ENCODE results near the gene CNN2.

DNA sequence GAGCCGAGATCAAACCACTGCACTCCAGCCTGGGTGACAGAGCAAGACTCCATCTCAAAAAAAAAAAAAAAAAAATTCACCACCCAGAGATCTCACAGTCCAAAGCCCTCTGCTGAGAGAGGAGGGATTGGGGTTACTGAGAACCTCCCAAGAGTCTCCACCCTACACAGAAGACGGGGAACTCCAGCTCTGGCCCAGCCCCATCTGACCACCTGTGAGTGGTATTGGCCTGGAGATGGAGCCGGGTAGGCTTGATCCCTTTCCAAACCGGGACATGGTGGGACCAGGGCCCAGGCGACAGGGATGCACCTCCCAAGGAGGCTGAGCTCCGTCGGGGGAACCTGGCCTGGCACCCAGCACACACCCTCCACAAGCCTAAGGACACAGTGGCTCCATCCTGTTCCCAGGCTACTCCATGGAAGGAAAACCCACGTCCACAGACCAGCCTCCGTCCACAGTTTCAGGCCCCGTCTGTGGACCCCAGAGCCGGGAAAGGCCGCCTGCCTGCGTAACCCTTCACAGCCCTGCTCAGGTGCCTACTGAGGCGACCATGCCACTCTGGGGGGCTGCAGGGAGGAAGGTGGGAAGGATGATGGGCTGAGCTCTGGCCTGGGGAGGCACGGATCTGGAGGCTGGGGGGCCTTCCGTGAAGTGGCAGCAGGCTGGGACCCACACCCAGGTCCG lies 7.3 kb upstream of the CNN2 start:
- no peak for TF ChIP-seq CTCF (conservative IDR thresholded peaks at IDR 0.05; ENCODE audit: low read depth, low read length)
- no peak for TF ChIP-seq EZH2 (IDR thresholded peaks at IDR 0.05; ENCODE audit: low read length, unreplicated experiment)
